DMS 273 treated with DMSO at 0.1 percent for 48 hours (cell line): ENCODE measurements around the gene PPP2R5A.

ENCODE experiments used
- DNase-seq: peaks from one replicate; lab custom pipeline; 2025; lab: John Stamatoyannopoulos, UW

The PPP2R5A gene

GRCh38 chr1:212284744-212285684, at the start of gene PPP2R5A:
PPP2R5A (plus strand) TSS chr1:212285410; CDS start chr1:212286111, 701 bp downstream.
- DNase-seq: peak; percentile 96

- DNase-seq: no peak
Measured at GRCh38 chr1:212235857-212236256, 49.4 kb upstream of the PPP2R5A start.

GRCh38 chr1:212236664-212237220, 48.5 kb upstream of the PPP2R5A start:
- DNase-seq: no peak

- DNase-seq: no peak
Measured at GRCh38 chr1:212237651-212238050, 47.6 kb upstream of the PPP2R5A start.

- no peak for DNase-seq
Measured at GRCh38 chr1:212238552-212238951, 46.7 kb upstream of the PPP2R5A start.

GRCh38 chr1:212241501-212241900, 43.7 kb upstream of the PPP2R5A start:
- DNase-seq: no peak

GRCh38 chr1:212241957-212242287, 43.3 kb upstream of the PPP2R5A start:
- no peak for DNase-seq

GRCh38 chr1:212242288-212242984, 42.8 kb upstream of the PPP2R5A start:
- DNase-seq: no peak

GRCh38 chr1:212242985-212243308, 42.3 kb upstream of the PPP2R5A start:
- DNase-seq: no peak

- no peak for DNase-seq
Measured at GRCh38 chr1:212244441-212244840, 40.8 kb upstream of the PPP2R5A start.

GRCh38 chr1:212247179-212247721, 38.0 kb upstream of the PPP2R5A start:
- DNase-seq: no peak

- no peak for DNase-seq
Measured at GRCh38 chr1:212247988-212248387, 37.2 kb upstream of the PPP2R5A start.

GRCh38 chr1:212254853-212255363, 30.3 kb upstream of the PPP2R5A start:
- DNase-seq: no peak

GRCh38 chr1:212255705-212256307, 29.4 kb upstream of the PPP2R5A start:
- DNase-seq: no peak

- no peak for DNase-seq
Measured at GRCh38 chr1:212256369-212256768, 28.8 kb upstream of the PPP2R5A start.

GRCh38 chr1:212257157-212257556, 28.1 kb upstream of the PPP2R5A start:
- no peak for DNase-seq

- no peak for DNase-seq
Measured at GRCh38 chr1:212259693-212260480, 25.3 kb upstream of the PPP2R5A start.

GRCh38 chr1:212260557-212261355, 24.5 kb upstream of the PPP2R5A start:
- DNase-seq: no peak

- DNase-seq: no peak
Measured at GRCh38 chr1:212261361-212261929, 23.8 kb upstream of the PPP2R5A start.

GRCh38 chr1:212267017-212267416, 18.2 kb upstream of the PPP2R5A start:
- no peak for DNase-seq
